Neutrophil (primary cell): ENCODE measurements around the gene PCGF3.

ENCODE experiments used
- H3K27ac ChIP-seq: fragments of 200-600 bp; sonication (generic); 2 replicates; pipeline ENCODE4 v1.5.1; 2016; ENCODE audit warnings: mild to moderate bottlenecking, moderate library complexity
- H3K27me3 ChIP-seq: fragments of 200-600 bp; sonication (generic); 2 replicates; pipeline ENCODE4 v1.6.0; 2016; ENCODE audit warnings: mild to moderate bottlenecking
- H3K36me3 ChIP-seq: fragments of 200-600 bp; sonication (generic); 2 replicates; pipeline ENCODE4 v1.5.1; 2017
- H3K4me1 ChIP-seq, 2 experiments: fragments of 200-600 bp in 1 of 2; sonication (generic) in 1 of 2; 1 replicate in 1 of 2; 2 replicates in 1 of 2; pipeline versions ENCODE4 v1.5.1 to v1.6.1; 2013 to 2016; ENCODE audit warnings: low read depth in 1 of 2, low read length in 1 of 2, mild to moderate bottlenecking in 1 of 2, moderate library complexity in 1 of 2; ENCODE audit not compliant: control insufficient read depth in 1 of 2, insufficient read depth in 1 of 2
- H3K4me3 ChIP-seq, 2 experiments: fragments of 200-600 bp in 1 of 2; sonication (generic) in 1 of 2; 1 replicate in 1 of 2; 2 replicates in 1 of 2; pipeline ENCODE4 v1.5.1; 2013 to 2016; ENCODE audit warnings: low read depth in 1 of 2, low read length in 1 of 2, mild to moderate bottlenecking in 1 of 2, moderate library complexity in 1 of 2
- H3K9me3 ChIP-seq: fragments of 200-600 bp; sonication (generic); 2 replicates; pipeline ENCODE4 v1.5.1; 2016
- CTCF ChIP-seq: fragments of 200-600 bp; sonication (generic); IDR thresholded peaks from 2 replicates; pipeline ENCODE4 v1.5.1; 2016; ENCODE audit warnings: antibody characterized with exemption

Gene PCGF3

GRCh38 chr4:808860-809570 is 103.4 kb downstream of the PCGF3 start:
- TF ChIP-seq CTCF: no peak
- H3K36me3 ChIP-seq: no peaks in the 10 kb centered on the region
- H3K9me3 ChIP-seq: no peaks in the 10 kb centered on the region
- H3K27me3 ChIP-seq: peaks cover 78% of the 10 kb centered on the region
- H3K27ac ChIP-seq: no peak overlapping the region
- H3K4me1 ChIP-seq: no peaks in the 10 kb centered on the region
- no peak overlapping the region for H3K4me3 ChIP-seq

- H3K4me1 ChIP-seq: no peaks in the 10 kb centered on the region
- H3K27me3 ChIP-seq: peaks cover 78% of the 10 kb centered on the region
- no peak for TF ChIP-seq CTCF
- no peak overlapping the region for H3K4me3 ChIP-seq
- no peaks in the 10 kb centered on the region for H3K9me3 ChIP-seq
- H3K36me3 ChIP-seq: no peaks in the 10 kb centered on the region
- no peak overlapping the region for H3K27ac ChIP-seq
Observed at GRCh38 chr4:813900-814299, 108.3 kb downstream of the PCGF3 start.

GRCh38 chr4:814312-814850 is 108.7 kb downstream of the PCGF3 start:
- no peak for TF ChIP-seq CTCF
- H3K4me1 ChIP-seq: no peaks in the 10 kb centered on the region
- H3K36me3 ChIP-seq: no peaks in the 10 kb centered on the region
- no peak overlapping the region for H3K27ac ChIP-seq
- no peak overlapping the region for H3K4me3 ChIP-seq
- peaks cover 81% of the 10 kb centered on the region for H3K27me3 ChIP-seq
- no peaks in the 10 kb centered on the region for H3K9me3 ChIP-seq

- no peak for TF ChIP-seq CTCF
- H3K27me3 ChIP-seq: peaks cover 93% of the 10 kb centered on the region
- H3K4me3 ChIP-seq: no peak overlapping the region
- H3K4me1 ChIP-seq: no peaks in the 10 kb centered on the region
- no peak overlapping the region for H3K27ac ChIP-seq
- no peaks in the 10 kb centered on the region for H3K36me3 ChIP-seq
- no peaks in the 10 kb centered on the region for H3K9me3 ChIP-seq
Observed at GRCh38 chr4:815464-816146, 110.0 kb downstream of the PCGF3 start.

GRCh38 chr4:818106-818921 is 112.7 kb downstream of the PCGF3 start:
- no peaks in the 10 kb centered on the region for H3K36me3 ChIP-seq
- H3K27ac ChIP-seq: no peak overlapping the region
- H3K27me3 ChIP-seq: peaks cover 94% of the 10 kb centered on the region
- no peak for TF ChIP-seq CTCF
- no peaks in the 10 kb centered on the region for H3K4me1 ChIP-seq
- no peaks in the 10 kb centered on the region for H3K9me3 ChIP-seq
- no peak overlapping the region for H3K4me3 ChIP-seq
